Hepatic stellate cell (primary cell): ENCODE data around the gene ZYX.

Experiments used
- DNase-seq: peaks from one replicate; pipeline ENCODE4 v3.0.0; 2011; ENCODE audit warnings: low spot score

The ZYX gene

DNA sequence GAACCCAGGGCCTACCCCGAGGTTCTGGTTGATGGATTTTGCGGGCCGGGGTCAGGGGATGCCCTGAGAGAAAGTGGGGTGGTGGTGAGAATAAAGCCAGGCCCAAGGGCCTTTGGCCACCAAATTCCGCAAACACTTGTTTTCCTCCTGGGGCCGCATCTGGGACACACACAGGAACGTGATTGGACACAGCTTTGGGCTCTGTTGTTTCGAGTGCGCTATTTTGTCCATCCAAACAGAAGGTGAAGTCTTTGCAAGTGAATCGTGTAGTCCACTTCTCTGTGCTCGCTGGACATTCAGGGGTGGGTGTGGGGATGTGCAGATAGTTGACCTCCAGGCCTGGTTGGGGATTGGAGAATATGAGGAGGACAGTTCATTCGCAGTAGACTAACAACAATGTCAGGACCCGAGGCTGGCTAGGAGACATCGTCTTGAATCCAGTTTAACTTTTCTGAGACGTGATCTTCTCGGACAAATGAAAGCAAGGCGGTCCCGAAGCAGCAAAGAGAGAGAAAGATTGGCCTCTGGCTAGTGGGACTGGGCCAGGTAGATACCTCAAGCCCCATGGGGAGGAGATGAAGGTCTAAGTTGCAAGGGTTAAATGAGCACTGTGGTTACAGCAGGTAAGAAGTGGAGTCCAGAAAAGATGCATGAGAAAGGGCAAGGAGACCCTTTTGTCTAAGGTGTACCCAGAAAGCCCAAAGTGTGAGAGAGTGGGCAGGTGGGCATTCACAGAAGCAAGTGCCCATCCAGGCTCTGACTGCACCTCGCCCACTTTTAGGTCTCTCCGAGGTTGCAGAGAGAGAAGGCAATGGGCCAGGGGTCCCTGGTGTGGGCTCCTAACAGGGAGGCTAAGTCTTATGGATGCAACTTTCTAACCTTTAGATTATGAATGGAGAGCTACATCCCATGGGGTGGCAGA lies 17.9 kb upstream of the ZYX start:
- no peak for DNase-seq

DNA sequence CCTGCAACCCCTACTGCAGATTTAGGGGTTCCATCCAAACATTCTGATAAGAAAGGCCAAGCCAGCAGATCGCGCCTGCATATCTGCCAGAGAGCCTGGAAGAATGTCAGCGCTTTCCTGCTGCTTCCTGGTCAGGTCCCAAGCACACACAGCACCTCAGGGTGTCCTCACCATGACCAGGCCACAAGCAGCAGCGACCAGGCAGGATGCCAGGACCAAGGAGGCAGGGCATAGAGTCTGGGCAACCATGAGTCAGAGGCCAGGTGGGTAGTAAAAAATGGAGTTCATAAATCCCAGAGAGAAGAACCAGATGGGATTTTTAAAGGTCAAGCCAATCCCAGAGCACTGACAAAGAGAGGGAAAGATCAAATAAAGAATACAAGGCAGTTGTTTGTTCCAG lies 13.2 kb upstream of the ZYX start:
- DNase-seq = no peak

DNA sequence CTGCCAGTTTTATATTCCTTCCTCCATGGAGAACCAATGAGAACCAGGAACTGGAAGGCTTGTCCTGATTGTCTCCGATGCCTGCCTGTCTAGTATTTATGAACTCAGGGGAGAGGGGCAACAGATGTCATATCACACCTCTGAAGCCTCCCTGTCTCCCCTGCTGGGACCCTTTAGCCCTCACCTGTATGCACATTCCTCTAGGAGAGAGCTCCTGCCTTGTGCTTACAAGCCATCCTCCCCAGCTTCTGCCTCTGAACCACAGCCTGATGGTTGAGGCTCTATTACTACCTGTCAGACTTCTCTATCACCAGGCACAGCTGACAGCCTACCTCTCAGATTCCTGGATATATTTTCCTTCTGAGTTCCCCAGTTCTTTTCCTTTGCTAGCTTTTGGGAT lies 12.8 kb upstream of the ZYX start:
- DNase-seq = no peak

DNA sequence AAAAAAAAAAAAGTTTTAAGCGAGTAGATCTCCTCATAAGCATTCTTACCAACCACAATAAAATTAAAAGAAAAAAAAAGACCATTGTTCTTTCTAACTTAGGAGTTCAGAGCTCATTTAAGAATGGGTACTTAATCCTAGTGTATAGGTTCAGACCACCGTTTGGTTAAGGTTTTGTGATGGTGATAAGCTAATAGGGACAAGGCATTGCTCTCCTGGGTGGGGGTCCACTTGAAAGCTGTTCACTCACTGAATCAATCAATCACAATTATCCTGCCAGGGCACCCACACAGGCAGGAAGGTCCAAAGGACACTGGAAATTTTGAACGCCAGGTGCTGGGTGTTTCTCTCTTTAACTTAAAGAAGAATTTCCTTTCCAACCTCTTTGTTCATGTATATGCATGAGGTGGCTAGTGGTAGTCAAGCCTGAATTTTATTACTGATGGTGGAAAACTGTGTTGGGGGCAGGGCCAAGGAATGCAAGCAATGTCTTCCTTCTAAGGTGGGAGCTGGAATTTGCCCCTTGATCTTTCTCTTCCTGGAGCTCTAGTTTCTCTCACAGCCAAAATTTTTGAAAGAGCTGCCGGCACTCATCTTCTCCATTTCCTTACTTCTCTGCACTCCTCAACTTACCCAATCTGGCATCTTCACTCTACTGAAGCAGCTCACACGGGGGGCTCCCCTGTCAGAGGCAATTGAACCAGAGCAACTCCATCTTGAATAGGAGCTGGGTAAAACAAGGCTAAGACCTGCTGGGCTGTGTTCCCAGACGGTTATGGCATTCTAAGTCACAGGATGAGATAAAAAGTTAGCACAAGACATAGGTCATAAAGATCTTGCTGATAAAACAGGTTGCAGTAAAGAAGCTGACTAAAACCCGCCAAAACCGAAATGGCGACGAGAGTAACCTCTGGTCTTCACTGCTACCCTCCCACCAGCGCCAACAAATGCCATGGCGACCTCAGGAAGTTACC lies 11.2 kb upstream of the ZYX start:
- no peak for DNase-seq

DNA sequence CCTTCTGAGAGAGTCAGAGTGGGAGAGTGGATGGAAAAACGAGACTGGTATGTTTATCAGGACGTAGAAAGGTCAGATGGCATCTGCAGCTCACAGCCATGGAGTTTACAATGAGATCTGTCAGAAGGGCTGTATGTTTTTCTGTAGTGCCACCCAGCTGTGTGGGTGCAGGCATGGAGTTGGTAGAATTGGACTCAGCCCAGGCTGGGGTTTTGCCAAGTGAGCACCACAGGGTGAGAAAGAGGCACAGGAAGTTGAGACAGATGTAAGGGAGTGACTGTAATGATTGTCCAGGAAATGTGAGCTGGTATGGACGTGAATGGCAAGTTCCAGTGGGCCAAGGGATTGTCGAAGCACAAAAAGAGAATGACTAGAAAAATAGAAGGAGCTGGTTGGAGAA lies 9.1 kb upstream of the ZYX start:
- no peak for DNase-seq

DNA sequence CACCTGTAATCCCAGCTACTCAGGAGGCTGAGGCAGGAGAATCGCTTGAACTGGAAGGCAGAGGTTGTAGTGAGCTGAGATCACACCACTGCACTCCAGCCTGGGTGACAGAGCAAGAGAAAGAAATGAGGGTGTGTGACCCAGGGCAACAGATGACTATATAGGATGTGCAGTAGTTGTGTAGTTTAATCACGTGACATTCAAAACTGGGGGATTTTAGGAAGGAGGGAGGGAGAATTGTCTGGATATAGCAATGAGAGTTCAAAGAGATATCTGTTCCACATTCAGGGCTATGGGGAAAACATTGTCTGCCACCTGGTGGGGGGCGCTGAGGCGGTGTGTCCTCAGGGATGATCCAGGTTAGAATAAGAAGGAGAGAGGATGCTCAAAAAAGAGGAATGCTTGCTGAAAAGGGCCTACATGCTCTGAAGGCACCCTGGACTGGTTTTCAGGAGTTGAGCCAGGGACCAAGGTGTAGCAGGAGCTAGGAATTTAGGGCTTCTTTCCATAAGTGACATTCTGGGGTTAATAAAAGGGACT lies 7.8 kb upstream of the ZYX start:
- DNase-seq = no peak

DNA sequence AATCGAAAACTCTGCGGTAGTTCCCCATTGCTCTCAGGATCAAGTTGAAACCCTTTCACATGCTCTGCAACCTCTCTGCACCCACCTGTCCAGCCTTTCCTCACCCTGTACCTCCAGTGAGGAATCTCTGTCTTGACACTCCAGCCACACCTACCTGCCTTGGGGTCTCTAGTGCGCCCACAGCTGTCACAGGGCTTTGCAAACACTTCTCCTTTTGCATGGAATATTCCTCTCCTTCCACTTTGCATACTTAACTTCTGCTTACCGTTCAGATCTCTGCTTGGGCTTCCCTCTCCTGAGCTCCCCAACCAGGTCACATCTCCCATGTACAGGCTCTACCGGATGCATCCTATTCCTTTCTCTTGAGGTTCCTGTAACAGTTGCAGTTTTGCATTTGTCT lies 6.6 kb upstream of the ZYX start:
- no peak for DNase-seq

DNA sequence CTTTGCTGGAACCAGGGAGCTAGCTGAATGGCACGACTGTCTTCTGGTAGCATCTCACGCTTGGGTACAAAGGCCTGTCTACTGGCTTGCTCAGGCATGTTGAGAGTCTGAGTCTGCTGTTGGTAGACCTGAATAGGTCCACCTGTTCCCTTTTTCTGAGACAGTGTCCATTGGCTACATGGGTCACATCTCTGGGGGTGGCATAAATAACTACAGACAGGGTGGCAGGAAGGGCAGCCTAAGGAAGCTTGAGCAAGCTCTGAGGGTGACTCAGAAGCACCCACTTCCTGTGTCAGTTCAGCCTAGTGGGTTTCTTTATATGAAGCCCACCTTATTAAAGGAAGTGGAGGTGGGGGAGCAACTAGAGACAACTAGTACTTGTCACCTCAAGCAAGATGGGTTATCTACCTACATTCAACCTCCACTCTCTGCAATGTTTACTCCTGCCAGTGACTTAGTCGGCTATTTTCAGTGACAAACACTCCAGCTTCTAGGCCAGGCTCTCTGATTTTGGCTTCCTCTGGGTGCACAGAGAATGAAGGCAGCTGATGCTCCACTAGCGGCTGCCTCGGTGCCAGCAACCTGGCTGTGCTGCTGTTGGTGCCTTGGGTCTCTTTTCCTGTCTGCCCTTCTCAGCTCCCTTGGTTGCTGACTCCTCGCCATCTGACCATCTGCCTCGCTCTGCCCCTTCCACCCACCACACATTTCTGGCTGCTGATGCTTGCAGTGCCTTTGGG lies 5.7 kb upstream of the ZYX start:
- no peak for DNase-seq

DNA sequence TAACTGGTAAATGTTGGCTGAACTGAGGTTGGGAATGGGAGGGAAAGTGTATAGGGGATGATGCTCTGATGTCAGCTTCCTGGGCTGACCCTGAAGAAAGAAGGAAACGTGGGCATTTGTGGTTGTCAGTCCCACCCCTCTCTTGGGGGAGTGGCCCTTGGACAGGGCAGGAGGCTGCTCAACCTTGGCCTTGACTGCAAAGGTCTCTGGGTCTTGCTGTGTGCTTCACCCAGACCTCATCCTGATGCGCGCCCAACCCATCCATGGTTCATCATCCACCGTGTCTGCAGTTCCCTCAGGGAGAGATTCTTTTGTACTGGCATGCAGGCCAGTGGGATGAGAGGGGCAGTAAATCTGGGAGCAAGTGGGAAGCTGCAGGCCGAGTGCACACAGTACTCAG lies 4.7 kb upstream of the ZYX start:
- DNase-seq = no peak

DNA sequence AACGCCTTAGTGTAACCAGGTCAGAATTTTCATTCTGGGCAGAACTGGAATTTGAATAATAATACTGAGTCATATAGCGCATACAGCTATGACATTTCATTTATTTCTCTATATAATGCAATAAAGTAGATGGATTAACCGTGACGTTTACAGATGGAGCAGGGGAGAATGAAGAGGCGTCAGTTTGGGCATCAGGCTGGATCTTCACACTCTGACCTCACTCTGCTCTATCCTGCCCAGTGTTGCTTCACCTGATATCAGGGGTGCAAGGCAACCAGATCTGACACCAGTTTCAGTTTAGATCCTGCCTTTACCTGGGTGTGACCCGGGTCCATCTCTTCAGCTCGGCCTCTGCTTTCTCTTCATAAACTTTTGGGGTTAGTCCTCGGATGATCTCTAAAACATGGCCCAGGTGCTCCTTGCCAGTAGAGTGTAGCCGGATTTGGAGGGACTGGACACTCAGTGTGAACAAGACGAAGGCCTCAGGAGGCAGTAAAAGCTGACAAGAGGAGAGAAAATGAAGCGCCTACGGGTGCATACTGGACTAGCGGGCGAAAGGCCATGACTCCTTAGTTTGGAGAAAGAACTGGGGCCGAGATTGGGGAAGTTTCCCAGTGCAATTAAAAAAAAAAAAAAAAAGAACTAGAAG lies 1.4 kb upstream of the ZYX start:
- DNase-seq = no peak

DNA sequence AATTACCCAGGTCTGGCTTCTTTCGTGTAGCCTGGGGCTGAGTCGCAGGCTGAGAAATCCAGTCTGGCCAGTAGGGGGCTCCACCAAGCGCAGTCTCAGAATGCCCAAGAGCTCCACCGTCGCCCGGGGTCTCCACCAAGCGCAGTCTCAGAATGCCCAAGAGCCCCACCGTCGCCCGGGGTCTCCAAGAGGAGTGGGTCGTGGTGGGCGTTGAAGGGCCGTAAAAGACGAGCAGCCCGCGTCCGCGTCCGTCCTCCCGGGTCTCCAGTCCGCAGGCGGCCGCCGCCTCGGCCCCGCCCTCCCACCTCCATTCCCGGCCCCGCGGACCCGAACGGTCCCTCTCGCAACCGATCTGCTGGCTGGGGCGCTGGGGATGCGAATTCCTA lies 892 bp upstream of the ZYX start:
- DNase-seq = peak; percentile 88

DNA sequence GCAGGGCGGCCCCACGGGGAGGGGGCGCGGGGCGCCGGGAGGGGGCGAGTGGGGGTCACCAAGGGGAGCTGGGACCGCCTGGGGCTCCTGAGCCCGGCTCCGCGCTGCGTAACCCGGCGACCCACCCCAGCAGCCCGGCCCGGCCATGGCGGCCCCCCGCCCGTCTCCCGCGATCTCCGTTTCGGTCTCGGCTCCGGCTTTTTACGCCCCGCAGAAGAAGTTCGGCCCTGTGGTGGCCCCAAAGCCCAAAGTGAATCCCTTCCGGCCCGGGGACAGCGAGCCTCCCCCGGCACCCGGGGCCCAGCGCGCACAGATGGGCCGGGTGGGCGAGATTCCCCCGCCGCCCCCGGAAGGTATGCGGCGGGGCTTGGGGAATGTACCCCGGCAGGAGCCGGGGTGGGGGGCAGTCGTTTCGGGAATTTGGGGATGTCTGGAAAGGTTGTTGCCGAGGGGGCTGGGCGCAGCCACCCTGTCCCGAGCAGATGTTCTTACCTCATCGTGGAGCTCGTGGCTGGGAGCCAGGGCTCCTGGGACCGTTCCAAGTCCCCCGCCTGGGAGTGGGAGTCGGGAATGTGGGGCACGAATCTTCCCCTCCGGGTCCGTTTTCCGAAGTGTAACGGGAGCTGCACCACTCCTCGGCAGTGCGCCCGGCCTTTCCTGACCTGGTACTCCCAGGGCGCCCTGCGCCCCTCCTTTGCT lies 431 bp downstream of the ZYX start:
- peak; percentile 79 for DNase-seq

DNA sequence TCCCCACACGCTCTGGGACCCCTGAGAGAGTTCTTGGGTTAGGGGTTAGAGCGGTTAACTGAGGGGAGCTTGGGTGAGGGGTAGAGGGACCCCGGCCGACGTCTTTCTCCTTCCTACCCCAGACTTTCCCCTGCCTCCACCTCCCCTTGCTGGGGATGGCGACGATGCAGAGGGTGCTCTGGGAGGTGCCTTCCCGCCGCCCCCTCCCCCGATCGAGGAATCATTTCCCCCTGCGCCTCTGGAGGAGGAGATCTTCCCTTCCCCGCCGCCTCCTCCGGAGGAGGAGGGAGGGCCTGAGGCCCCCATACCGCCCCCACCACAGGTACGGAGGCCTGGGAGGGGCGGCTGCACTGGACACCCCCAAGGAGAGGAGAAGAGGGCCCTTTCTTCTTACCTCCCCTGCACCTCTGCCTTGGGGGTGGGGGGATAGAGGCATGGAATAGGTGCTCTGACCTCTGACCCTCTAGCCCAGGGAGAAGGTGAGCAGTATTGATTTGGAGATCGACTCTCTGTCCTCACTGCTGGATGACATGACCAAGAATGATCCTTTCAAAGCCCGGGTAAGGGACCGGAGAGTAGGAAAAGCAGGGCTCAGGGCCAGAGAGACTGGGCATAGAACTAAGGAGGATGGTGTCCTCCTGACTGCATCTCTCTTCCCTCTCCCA lies 1.1 kb downstream of the ZYX start:
- DNase-seq = no peak

DNA sequence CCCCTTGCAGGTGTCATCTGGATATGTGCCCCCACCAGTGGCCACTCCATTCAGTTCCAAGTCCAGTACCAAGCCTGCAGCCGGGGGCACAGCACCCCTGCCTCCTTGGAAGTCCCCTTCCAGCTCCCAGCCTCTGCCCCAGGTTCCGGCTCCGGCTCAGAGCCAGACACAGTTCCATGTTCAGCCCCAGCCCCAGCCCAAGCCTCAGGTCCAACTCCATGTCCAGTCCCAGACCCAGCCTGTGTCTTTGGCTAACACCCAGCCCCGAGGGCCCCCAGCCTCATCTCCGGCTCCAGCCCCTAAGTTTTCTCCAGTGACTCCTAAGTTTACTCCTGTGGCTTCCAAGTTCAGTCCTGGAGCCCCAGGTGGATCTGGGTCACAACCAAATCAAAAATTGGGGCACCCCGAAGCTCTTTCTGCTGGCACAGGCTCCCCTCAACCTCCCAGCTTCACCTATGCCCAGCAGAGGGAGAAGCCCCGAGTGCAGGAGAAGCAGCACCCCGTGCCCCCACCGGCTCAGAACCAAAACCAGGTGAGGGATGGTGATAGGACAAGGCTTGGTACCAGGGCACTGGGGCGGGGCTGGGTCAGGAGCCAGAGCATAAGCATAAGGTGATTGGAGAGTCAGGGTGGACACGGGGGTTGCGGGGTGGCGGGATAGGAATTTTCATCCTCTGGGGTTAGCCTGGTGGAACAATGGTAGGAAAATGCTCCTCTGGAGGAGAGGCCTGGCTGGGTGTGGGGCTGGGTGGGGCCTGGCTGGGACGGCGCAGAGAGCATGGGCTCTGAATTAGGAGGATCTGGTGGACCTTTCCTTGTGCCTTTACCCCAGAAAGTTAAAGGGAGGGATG lies 1.9 kb downstream of the ZYX start:
- DNase-seq = no peak

DNA sequence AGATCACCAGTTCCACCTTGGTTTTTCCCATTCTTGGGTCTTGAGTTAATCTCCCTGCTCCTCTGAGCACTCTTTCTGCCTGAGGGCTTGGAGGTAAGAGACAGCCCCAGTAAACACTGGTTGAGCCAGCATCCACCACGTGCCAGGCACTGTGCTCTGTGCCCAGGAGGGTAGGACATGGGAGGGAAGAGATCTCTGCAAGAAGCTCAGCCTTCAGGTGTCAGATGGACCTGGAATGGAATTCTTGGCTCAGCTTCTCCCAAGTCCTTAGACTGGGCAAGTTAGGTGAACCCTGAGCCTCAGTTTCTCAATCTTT lies 2.5 kb downstream of the ZYX start:
- DNase-seq = no peak

DNA sequence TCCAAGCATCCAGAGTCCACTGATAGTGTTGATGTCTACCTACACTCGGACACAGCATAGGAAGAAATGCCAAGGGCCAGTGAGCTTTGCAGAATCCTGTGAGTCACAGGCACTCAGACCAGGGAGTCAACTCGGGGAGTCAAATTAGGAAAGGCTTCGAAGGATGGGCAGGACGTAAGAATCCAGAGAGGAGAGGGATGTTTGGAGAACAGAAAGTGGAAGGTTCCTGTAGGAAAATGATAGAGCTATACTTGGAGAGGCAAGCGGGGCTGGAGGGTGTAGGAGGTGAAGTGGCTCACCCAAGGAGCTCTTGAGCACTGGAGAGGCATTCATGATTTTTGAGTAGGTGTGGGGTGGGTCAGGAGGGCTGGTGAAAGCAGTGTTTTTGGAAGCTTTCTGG lies 3.0 kb downstream of the ZYX start:
- DNase-seq = peak; percentile 86

DNA sequence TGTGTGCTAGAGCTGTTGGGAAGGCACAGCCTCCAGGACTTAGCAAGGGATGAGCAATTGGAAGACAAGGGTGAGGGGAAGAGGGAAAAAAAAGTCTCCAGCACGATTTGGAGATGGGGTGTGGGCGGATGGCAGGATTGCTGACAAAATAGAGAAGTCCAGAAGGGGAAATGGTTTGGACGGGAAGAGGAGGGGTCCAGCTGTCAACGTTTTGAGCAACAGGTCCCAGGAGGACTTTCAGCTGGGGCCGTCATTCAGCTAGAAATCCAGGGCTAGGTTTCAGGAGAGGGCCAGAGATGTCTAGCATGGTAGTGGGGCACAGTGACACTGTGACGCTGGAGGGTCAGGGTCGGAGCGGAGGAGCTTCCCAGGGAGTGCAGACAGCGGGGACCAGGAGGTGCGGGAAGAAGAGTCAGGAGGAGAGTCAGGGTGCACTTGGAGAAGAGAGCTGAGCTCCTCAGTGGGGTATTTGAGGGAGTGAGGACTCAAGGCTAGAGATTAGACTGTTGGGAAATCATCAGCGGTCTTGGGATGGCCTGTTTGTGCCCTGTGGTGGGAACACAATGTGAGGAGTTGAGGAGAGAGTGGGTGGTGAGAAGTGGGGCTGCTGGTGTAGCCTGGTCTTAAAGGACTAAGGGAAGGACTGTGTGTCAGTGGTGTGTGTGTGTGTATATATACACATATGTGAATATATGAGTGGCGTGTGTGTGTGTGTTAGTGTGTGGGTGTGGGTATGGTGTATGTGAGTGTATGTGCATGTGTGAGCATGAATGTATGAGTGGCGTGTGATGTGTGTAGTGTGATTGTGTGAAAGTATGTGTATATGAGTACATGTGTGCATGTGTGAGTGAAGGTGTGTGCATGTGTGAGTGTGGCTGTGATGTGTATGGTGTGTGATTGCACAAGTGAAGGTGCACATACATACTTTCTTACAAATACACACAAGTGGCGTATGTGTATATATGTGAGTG lies 3.8 kb downstream of the ZYX start:
- DNase-seq = no peak
